HG03045 (cell line): ENCODE results near the gene STEAP3.
A peak's percentile ranks its signal among the peaks of the same experiment; 100 is the strongest.

Experiments
- ATAC-seq: cut with Tn5 transposase; IDR thresholded peaks from one replicate; pipeline ENCODE4 v1.9.1; 2021; ENCODE audit warnings: mild to moderate bottlenecking, moderate library complexity; ENCODE audit not compliant: unreplicated experiment

STEAP3 gene

DNA sequence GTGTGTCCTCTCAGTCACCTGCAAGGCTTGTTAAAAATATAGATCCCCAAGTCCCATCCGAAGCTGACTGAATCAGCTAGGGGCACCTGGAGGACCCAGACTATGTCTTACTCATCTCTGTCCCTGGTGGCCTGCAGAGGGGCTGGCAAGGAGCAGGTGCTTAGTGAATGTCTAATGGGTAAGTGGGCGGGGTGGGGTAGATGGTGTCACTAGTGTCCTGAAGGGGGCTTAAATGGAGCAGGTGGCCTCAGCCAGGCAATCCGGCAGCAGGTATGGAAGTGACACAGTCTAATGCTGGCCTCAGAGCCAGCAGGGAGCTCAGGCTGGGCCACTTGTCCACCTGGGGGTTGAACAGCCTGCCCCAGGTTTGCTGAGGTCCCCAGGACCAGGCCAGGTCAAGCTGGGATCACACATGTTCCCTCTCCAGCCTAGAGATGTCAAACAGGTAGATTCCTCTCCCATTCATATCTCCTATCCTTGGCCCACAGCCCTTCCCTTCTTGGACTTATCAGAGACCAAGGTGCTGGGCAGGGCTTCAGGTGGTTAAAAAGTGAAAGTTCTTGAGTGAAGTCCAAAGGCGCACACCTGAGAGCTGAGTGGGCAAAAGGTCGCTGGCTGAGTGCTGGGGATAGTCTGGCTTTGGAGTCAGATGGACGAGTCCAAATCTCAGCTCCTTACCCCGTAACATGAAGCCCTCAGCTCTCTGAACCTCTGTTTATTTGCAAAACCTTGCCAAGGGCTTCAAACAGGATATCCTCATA is 1.7 kb downstream of the STEAP3 start:
- ATAC-seq: no peak

DNA sequence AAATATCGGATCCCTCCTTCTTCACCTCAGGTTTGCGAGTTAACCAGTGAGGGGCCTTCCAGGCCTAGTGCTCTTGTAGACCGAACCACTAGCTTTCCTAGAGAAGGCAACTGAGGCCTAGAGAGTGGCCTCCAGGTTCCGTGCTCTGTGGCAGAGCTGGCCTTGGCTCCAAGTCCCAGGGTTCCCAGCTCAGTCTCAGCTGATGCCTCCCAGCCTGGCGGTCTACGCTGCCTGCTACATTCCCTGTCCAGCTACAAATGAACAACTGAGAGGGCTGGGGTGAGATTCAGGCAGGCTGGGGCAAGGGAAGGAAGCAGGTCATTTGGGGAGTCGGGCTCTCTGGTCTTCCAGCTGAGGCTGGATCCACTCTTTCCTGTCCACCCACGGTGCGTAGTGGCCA is 2.3 kb downstream of the STEAP3 start:
- no peak for ATAC-seq

DNA sequence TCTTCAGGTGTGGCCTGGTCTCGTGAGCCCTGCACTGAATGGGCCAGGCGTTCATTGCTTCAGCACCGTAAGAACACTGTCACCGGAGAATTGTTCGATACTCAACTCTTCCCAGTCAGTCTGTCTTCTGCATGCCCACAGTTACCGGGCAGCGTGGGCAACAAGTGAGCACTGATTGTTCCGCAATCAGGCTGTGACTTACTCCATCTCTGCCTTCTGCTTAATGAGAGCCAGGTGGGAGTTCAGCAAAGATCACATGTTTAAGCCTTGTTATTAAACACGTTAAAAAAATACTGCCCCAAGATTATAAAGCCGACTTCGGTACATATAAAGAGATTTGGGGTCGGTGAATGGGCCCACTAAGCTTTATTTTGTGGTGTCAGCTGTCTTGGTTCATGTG is 3.7 kb downstream of the STEAP3 start:
- ATAC-seq: no peak

DNA sequence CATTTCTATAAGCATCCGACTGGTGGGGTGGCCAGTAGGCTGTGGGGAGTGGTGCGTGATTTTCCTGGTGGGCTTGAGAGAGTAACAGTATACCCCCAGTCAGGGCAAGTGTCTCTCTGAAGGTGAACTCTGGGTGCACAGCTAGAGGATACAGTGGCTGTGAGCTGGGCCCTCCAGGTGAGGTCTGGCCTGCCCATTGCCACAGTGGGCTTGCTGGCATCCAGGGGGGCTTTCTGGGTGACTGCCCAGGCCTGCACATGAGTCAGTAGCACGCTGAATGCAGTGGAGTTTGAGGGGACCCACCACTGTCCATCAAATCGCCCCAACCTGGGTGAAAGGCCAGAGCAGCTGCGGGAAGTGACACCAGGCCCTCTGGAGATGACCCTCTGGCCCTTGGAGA is 4.5 kb downstream of the STEAP3 start:
- ATAC-seq: no peak

DNA sequence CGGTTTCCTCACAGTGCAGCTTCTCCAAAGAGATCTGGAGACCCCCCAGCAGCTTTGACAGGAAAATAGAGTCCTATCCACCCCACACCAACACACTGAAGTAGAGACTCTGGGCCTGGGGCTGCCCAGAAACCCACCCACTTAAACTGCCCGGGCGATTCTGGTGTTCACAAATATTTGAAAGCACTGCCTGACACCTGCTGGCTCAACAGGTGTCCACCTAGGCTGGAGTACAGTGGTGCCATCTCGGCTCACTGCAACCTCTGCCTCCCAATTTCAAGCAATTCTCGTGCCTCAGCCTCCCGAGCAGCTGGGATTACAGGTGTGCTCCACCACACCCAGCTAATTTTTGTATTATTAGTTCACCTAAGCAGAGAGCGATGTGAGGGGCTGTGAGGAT is 5.3 kb downstream of the STEAP3 start:
- no peak for ATAC-seq

DNA sequence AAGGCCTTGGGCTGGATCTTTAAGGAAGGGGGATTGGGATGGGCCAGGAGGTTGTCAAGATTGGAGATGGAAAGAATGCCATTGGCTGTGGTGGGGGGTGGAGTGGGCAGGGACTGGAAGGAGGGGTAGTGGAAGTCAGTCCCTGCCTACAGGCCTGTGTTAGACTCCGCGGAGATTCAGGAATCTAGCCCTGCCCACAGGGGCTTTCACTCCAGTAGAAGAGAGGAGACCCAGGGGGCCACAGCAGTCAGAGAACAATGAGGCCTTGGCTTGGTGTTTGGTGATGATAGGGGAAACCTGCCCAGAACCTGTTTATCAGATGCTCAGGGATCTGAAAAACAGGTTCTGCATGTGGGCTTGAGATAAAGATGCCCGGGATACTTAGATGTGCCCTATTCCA is 6.1 kb downstream of the STEAP3 start:
- ATAC-seq: no peak

DNA sequence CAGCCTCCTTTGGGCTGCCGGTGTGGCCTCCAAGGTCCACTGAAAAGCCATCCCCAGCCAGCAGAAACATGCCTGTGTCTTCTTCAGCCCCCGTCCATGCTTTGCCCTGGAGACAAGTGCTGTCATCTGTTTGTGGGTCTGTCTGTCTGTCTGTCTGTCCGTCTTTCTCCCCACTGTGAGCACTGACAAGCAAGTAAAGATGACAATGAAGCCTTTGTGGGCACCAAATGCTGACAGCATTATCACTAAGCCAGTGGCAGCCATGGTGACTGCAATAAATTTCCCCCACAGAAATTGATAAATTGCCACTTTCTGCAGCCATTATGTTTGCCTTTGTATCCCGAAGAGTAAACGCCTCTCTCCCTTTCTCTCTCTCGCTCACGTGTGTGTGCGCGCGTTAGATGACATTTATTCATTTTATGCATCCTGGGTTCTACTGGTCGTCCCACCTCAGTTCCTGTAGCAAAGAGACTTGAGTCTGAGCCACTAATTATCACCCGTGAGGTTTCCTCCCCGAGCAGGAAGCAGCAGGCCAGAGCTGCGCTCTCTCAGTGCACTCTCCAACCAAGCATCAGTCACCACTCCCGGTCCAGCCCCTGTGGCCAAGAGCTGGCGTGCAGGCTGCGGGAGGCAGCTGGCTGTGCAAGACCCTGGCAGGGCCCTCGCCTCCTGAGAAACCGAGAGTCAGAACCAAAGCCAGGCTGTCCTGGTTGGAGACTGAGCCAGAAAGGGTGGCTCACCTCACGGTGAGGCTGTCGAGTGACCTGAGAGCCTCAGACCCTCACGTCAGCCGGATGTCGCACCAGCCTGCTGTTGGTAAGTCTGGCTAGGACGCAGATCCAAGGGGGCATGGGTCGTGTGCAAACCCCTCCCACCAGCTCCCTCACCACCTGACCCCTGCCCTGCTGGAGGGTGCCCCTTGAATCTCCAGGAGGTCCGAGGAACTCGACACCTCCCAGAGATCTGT is 6.9 kb downstream of the STEAP3 start:
- ATAC-seq: no peak

DNA sequence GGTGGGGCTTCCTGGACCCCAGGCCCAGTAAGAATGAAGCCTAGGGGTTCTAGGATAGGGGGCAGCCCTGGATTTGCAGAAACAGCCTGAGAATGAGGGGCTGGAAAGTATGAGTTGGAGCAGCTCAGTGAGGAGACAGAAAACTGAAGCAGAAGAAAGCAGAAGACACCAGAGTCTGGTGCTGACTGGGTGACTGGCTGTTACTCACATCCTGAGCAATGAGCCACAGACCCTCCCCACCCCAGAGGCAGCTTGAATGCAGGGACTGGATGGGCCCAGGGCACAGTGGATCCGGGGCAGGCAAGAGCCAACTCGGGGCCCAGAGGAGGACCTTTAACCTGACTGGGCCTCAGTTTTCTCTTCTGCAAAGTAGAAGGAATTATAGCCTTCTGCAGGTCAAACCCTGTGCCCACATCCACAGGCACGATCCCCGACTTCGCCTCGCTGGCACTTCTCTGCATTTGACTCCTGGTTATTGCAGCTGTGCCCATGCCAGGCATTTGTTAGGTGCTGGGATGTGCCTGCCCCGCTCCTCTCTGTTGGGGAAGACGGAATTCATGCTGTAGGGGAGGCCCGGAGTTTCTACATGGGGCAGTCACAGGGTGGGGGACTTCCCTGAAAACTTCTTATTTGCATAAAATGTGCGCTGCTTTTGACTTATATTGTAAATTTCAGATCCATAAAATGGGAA is 8.5 kb downstream of the STEAP3 start:
- no peak for ATAC-seq

DNA sequence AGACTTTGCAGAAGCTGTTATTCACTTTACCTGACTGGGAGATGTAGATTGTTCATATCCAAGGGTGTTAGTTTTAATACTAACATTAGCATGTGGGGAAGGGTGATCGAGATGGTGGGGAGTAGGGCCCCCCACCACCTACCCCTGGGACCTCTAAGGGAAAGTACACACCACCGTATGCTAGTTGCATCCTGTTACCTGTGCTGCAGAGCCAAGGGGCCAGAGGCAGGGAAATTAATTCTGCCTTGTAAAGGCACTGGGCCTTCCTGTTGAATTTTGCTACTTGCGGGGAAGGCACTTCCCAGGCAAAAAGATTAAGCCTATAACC is 9.0 kb downstream of the STEAP3 start:
- ATAC-seq: no peak

DNA sequence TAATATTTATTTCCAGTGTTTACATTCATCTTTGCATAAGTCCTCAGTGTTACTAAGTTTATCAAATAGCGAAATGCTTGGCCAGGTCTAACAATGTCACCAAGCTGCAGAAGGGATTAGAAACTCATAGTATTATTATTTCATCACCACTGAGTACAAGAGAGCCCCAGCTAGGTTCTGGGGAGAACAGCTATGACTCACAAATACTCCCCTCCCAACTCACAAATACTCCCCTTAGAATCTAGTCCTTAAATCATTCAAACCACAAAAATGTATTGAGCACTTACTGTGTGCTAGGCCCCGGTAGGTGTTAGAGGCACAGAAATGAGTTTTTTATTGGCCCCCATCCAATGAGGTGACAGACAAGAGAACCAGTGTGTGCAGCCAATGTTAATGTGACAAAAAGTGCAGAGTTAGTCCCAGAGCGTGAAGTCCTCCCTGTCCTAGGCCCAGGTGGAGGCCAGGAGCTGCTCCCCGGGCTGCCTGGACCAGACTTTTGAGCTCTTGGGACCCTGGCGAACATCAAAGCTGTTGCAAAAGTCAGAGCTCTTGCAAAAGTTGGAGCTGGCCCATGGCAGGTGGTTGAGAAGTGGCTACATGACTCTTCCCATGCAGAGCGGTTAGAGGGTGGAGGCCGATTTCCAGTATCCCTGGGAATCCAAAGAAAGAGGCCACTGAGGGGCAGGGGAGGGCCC is 9.8 kb downstream of the STEAP3 start:
- ATAC-seq: peak; percentile 41

DNA sequence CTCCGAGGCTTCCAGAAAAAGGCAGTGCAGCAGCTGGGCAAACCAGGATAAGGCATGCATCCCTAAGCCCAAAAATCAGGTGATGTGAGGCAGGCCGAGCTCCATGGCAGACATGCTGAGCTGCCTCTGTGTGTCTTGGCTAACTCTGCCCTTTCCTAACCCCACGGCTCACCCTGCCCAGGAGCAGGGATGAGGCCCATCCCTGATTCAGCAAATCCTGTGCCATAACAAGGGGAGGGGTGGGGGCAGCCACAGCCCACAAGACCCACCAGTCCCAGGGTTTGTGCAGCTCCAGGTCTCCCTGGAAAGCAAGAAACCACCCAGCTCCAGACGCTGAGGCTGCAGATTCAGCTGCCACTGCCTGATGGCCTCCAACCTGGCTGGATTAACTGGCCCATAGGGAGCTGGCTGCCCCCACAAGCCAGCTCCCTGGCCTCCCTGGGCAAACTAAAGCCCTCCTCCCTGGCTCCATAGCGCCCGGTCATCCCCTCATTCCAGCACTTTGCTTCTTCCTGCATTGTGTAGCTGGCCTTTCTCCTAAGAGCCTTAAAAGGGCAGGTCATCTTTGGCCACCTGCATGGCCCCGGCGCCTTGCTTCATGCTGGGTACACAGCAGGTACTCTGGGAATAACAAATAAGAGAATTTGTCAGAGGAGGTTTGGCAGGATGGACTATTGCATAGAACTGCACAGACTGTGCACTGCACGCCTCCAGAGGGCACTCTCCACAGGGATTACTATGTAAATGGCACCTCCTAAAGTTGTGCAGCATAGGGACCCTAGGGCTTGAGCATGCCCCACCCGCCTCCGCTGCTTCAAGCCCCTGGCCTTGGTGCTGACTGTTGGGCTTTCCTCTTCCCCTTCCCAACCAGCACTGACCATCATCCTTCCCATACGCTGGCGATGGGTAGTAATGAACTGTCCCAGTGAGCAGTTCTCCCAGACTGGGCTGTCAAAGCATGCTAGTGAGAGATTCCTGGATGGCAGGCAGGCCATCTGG is 10.7 kb downstream of the STEAP3 start:
- no peak for ATAC-seq

DNA sequence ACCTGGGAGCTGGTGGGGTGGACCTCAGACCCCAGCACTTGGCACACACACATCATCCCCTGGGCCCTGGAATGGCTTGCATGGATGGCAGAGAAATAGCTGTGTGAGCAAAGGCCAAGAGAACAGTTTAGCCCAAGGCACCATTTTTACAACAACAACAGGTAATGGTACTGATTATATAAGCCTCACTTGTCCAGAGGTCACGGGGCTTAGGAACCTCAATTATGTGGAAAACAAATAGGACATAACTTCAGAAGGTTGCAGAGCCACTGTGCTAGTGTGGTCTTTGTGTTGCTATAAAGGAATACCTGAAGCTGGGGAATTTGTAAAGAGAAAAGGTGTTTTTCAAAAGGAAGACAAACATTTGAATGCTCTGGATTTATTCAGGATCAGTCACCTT is 13.2 kb downstream of the STEAP3 start:
- ATAC-seq: no peak

DNA sequence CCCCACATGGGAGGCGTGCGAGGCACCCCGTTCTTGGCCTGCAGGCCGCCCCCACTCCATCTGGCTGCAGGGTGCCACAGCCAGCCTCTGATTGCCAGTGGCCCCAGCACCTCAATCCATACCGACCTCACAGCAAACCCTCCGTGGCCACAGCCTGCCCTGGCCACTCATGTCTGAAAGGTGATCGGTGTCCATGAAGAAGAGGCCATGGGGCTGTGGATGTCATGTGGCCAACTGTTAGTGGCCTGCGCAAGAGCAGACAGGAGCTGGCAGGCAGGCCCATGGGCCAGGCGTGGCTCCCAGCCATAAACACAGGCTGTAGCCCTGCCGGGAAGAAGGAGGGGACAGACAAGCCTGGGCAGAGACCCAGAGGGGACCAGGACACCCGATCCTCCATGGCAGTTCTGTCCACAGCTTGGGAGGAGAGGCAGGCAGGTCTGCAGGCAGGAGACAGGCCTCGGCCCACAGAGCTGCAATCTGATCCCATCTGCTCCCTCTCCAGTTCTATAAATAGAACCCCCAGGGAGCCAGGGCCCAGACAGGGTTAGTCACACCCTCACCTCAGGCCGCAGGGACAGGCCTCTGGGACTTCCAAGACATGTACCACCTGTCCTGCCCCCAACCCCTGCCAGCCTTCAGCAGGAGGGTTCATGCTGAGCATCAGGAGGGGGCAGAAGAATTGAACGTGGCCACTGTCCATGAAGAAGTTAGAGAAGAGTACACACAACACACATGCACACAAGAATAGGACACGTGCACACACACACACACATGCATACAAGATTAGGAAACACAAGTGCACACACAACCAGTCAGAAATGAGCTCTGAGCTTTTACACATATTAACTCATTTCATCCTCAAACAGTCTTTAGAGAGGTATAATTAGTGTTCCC is 16.9 kb downstream of the STEAP3 start:
- no peak for ATAC-seq

DNA sequence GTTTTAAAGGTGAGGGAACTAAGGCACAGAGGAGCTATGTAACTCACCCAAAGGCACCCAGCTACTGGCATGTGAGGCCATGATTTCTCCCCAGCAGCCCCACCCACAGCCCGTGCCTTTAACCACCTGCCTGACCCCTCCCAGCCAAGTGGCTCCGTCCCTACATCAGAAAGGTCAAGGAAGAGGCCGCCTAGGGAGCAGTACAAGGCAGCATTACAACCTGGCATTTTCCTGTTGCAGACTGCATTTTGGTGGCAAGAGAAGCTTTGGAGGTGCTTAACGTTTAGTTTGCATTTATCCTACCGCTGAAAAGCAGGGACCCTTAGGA is 17.5 kb downstream of the STEAP3 start:
- ATAC-seq: no peak

DNA sequence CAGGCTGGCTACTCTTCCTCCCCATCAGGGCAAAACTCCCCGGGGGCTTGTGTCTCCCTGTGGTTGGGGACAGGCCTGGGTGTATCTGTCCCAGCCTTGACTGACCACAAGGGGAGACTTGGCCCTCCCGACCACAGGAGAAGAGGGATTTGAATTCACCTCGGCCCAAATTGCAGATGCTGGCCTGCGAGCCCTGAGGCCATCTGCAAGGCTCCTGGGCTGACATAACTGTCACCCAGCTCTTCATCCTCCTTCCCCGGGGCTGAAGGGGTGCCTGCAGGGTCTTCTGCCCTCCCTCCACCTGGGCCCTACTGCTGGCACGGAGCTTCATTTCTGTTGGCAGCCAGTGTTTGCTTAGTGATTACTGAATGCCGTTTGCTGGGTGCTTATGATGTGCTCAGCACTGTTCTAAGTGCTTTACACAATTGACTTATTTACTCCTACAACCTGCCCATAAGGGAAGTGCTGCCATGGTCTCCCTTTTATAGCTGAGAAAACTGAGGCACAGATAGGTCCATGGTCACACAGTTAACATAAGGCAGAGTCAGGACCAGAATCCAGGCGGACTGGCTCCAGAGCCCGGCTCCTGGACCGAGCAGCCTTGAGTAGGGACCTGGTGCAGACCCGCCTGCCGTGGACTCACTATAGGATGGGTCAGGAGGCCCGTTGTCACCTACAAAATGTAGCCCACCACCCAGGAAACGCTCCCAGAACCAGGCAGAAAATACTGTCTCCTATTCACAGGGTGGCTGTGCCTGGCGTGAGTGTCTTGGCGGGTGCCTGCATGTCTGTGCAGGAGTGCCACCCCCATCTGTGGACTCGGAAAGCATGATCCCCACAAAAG is 18.9 kb downstream of the STEAP3 start:
- ATAC-seq: no peak

DNA sequence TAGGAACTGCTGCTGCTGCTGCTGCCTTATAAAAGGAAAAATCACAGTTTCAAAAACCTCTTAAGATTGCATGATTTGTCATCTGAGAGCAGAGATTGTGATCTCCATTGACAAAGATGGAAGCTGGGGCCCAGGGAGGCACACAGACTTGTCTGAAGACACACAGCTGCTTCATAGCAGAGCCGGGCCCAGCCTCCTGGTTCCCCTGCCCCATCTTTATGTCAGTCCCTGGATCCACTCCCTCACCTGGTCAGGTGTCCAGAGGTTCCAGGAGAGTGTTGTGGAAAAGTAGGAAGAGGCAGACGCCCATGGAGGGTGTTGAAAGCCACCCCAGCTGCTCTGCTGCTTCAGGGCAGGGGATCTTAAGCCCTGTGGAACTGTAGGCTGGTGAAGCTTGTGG is 20.0 kb downstream of the STEAP3 start:
- ATAC-seq: no peak

DNA sequence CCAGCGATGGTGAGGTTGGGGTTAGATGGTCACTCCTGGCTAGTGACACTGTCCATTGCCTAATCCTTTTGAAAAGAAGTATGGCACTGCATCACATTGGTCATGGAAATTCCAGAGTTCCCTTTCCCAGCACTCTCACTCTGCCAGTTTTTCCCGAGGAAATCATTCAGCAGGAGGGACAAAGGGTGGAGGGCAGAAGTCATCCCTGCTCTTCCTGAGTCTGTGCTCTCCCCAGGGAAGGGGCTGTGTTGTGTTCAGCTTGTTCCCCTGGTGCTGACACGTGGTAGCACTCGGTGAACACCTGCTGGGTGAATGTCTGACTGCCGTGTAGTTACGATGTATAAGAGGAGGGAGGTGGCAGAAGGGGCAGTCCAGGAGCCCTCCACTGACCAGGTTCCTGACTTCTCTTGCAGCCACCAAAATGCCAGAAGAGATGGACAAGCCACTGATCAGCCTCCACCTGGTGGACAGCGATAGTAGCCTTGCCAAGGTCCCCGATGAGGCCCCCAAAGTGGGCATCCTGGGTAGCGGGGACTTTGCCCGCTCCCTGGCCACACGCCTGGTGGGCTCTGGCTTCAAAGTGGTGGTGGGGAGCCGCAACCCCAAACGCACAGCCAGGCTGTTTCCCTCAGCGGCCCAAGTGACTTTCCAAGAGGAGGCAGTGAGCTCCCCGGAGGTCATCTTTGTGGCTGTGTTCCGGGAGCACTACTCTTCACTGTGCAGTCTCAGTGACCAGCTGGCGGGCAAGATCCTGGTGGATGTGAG is 21.6 kb downstream of the STEAP3 start:
- ATAC-seq: no peak
